Transverse colon (tissue), 3 donors: Measurements from ENCODE around the gene PABPC3.

Source experiments
- CTCF ChIP-seq, 5 experiments: fragments of 200-600 bp in 3 of 5; fragments of 450-650 bp in 2 of 5; sonication (generic) in 3 of 5; IDR thresholded peaks; 1 replicate in 2 of 5; 2 replicates in 3 of 5; pipeline ENCODE4 v1.5.1; 2016 to 2017; ENCODE audit warnings: antibody characterized with exemption in 5 of 5, inconsistent platforms in 3 of 5, mild to moderate bottlenecking in 2 of 5, moderate library complexity in 1 of 5
- POLR2A ChIP-seq: fragments of 450-650 bp; IDR thresholded peaks from one replicate; pipeline ENCODE4 v1.6.1; 2016; ENCODE audit warnings: antibody characterized with exemption, mild to moderate bottlenecking, moderate library complexity

GRCh38 chr13:25064396-25064795 lies 31.5 kb upstream of the PABPC3 start:
- TF ChIP-seq POLR2A (no peak), CTCF (IDR thresholded peaks at IDR 0.05) (no peak)
